HG03280 (cell line): ENCODE data around the gene ARHGAP5.

Experiments used
- ATAC-seq: cut with Tn5 transposase; IDR thresholded peaks from one replicate; pipeline ENCODE4 v1.9.1; 2021; ENCODE audit warnings: mild to moderate bottlenecking, moderate library complexity; ENCODE audit not compliant: unreplicated experiment

The ARHGAP5 gene

DNA sequence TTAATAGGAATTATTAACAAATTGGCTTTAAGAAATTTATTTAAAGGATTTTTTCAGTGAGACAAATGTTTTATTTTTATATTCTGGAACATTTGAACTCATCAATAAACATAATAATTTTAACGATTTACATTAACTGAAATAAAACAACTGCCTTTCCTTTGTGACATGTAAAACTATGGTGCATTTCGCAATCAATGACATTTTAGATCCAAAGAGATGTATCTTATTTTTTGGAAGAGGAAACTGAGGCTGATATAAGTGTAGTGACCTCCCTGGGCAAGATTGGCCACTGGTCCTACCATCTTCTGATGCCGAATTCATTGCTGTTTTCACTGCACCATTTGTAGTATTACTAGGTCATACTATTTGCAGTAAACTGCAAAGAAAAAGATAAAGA is 128.4 kb downstream of the ARHGAP5 start:
- no peak for ATAC-seq

DNA sequence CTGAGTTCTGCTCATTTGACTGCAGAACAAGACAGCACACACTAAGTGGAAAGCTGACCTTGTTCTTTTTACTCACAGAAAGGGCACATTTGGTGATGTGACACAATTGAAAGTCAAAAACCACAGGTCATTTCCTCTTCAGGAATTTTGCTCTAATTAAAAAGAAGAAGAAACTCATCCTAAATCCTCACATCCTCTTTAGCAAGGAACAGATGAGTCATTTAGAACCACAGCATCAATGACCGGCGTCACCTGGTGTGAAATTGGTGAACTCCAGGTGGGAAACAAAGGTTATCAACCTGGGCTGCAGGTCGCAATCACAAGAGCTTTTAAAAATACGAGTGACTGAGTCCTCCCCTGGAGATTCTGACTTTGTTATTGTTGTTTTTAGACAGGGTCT is 128.9 kb downstream of the ARHGAP5 start:
- ATAC-seq: peak; percentile 24

DNA sequence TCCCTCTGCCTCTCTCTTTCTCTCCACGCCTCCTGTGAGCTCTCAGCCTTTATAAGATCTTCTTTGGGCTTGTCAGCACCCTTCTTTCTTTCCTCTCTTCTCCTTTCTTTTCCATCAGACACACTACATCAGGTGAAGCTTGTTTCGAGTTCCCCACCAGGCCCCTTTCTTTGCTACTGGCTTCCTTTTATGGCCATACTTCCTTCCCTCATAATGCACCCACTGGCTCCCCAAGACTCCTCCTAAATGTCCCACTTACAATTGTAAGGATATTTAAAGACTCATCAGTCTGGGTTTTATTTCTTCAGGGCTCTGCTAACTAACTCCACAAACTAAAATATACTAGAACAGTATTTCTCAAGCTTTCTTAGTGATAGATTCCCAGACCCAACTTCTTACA is 129.4 kb downstream of the ARHGAP5 start:
- no peak for ATAC-seq

DNA sequence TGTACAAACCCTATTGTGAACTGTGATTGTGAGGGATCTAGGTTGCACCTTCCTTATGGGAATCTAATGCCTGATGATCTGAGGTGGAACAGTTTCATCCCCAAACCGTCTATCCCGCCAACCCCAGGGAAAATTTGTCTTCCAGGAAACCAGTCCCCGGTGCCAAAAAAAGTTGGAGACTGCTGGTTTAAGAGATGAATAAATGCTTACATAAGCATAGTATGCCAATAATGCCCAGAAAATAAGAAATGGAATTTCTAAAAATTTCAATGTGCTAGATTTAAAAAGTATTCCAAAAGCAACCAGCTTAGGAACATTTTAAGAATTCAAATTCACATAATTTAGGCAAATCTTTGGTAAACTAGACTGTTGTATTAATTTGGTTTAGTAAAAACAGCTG is 131.4 kb downstream of the ARHGAP5 start:
- ATAC-seq: no peak
